ACC112 (cell line): Measurements from ENCODE around the gene RAB6A.

Source experiments
- H2AFZ ChIP-seq: fragments of 200-600 bp; sonication (generic); one replicate; pipeline ENCODE4 v1.6.0; 2017; ENCODE audit warnings: antibody characterized with exemption, low read length; ENCODE audit not compliant: unreplicated experiment
- H3K27ac ChIP-seq: fragments of 200-600 bp; sonication (generic); 2 replicates; pipeline ENCODE4 v1.5.1; 2014; ENCODE audit warnings: low read depth, mild to moderate bottlenecking, antibody characterized with exemption, low read length, moderate library complexity
- H3K27me3 ChIP-seq: fragments of 200-600 bp; sonication (generic); 2 replicates; pipeline ENCODE4 v1.6.1; 2014; ENCODE audit warnings: mild to moderate bottlenecking, antibody characterized with exemption, low read length, moderate library complexity, mixed read lengths; ENCODE audit not compliant: insufficient read depth
- H3K36me3 ChIP-seq: fragments of 200-600 bp; sonication (generic); 2 replicates; pipeline ENCODE4 v1.6.1; 2016; ENCODE audit warnings: mild to moderate bottlenecking, antibody characterized with exemption, low read length, moderate library complexity, mixed read lengths; ENCODE audit not compliant: insufficient read depth
- H3K4me1 ChIP-seq: fragments of 200-600 bp; sonication (generic); one replicate; pipeline ENCODE4 v1.6.1; 2016; ENCODE audit warnings: low read length, mixed read lengths; ENCODE audit not compliant: insufficient read depth, unreplicated experiment, control insufficient read depth
- H3K4me3 ChIP-seq: fragments of 200-600 bp; sonication (generic); 2 replicates; pipeline ENCODE4 v1.5.1; 2014; ENCODE audit warnings: mild to moderate bottlenecking, low read depth, low read length
- H3K79me2 ChIP-seq: fragments of 200-600 bp; sonication (generic); one replicate; pipeline ENCODE4 v1.6.0; 2016; ENCODE audit warnings: low read length; ENCODE audit not compliant: control insufficient read depth, unreplicated experiment, insufficient read depth

RAB6A gene

GRCh38 chr11:73629907-73630306 lies 131.0 kb downstream of the RAB6A start:
- no peak overlapping the region for H3K4me3 ChIP-seq
- no peaks in the 10 kb centered on the region for H3K36me3 ChIP-seq
- H3K27ac ChIP-seq = no peak overlapping the region
- H3K27me3 ChIP-seq = 0 out of 2 replicates have a peak, but pooled peaks cover 3% of the 10 kb centered on the region
- no peak overlapping the region for H2AFZ ChIP-seq
- no peaks in the 10 kb centered on the region for H3K4me1 ChIP-seq
- H3K79me2 ChIP-seq = no peaks in the 10 kb centered on the region

GRCh38 chr11:73625696-73626318 lies 135.1 kb downstream of the RAB6A start:
- no peak overlapping the region for H3K27ac ChIP-seq
- H2AFZ ChIP-seq = peak overlapping the region; percentile 90
- no peaks in the 10 kb centered on the region for H3K4me1 ChIP-seq
- H3K79me2 ChIP-seq = no peaks in the 10 kb centered on the region
- peaks cover 20% of the 10 kb centered on the region for H3K27me3 ChIP-seq
- peak overlapping the region; percentile 54 for H3K4me3 ChIP-seq
- no peaks in the 10 kb centered on the region for H3K36me3 ChIP-seq
